Osteoblast (primary cell): Measurements from ENCODE around the gene FCGR2B. TPM values are rescaled to one million over a fixed set of nuclear protein-coding genes. Genes with fewer than 3 reads are reported as not detected.
"Not testable (repeated sequence)": the region's sequence is repeated elsewhere in the genome, so short reads cannot be mapped to it uniquely, and the experiment has no call there.

Source experiments
- DNase-seq: peaks from one replicate; pipeline ENCODE4 v3.0.0; 2011; ENCODE audit warnings: low spot score, mixed read lengths; ENCODE audit not compliant: insufficient read length; ENCODE audit errors: missing footprints
- H2AFZ ChIP-seq: 2 replicates; pipeline ENCODE4 v1.6.0; 2011; ENCODE audit warnings: mild to moderate bottlenecking, low read length
- H3K27ac ChIP-seq: 2 replicates; pipeline ENCODE4 v1.5.1; 2011; ENCODE audit warnings: mild to moderate bottlenecking, low read depth, low read length, moderate library complexity
- H3K27me3 ChIP-seq: 2 replicates; pipeline ENCODE4 v1.6.0; 2012; ENCODE audit warnings: mild to moderate bottlenecking, control low read depth, inconsistent platforms, low read length, moderate library complexity; ENCODE audit not compliant: insufficient read depth
- H3K36me3 ChIP-seq: 2 replicates; pipeline ENCODE4 v1.5.1; 2011; ENCODE audit warnings: mild to moderate bottlenecking, low read length, control low read depth, moderate library complexity; ENCODE audit not compliant: insufficient read depth
- H3K4me1 ChIP-seq: 2 replicates; pipeline ENCODE4 v1.5.1; 2011; ENCODE audit warnings: mild to moderate bottlenecking, low read length, control low read depth, moderate library complexity; ENCODE audit not compliant: insufficient read depth
- H3K4me2 ChIP-seq: 2 replicates; pipeline ENCODE4 v1.6.0; 2011; ENCODE audit warnings: mild to moderate bottlenecking, low read length; ENCODE audit not compliant: insufficient read depth
- H3K4me3 ChIP-seq: fragments of 200-600 bp; sonication (generic); 3 replicates; pipeline ENCODE4 v1.5.1; 2012; ENCODE audit warnings: mild to moderate bottlenecking, low read length, inconsistent platforms; ENCODE audit not compliant: insufficient read depth
- H3K79me2 ChIP-seq: 2 replicates; pipeline ENCODE4 v1.6.0; 2012; ENCODE audit warnings: mild to moderate bottlenecking, low read length, control low read depth, inconsistent platforms; ENCODE audit not compliant: insufficient read depth
- H3K9me3 ChIP-seq: 2 replicates; pipeline ENCODE4 v1.5.1; 2011; ENCODE audit warnings: low read depth, low read length, control low read depth
- H4K20me1 ChIP-seq: 2 replicates; pipeline ENCODE4 v1.6.0; 2012; ENCODE audit warnings: mild to moderate bottlenecking, low read length, control low read depth; ENCODE audit not compliant: insufficient read depth
- total RNA-seq: library from RNA; depleted of rRNA; stranded (reverse); fragments of >200 nt; gene quantifications from 2 replicates; pipeline ENCODE4 v1.2.3, GENCODE V29; 2012
- TF ChIP-seq, protein P1 (sequence below): IDR thresholded peaks from 2 replicates; pipeline ENCODE4 v1.5.1; 2011; ENCODE audit warnings: mild to moderate bottlenecking, low read depth, low read length, moderate library complexity; ENCODE audit errors: extremely low read depth

FCGR2B gene
- total RNA-seq, 1 donor = 0.36 TPM

DNA sequence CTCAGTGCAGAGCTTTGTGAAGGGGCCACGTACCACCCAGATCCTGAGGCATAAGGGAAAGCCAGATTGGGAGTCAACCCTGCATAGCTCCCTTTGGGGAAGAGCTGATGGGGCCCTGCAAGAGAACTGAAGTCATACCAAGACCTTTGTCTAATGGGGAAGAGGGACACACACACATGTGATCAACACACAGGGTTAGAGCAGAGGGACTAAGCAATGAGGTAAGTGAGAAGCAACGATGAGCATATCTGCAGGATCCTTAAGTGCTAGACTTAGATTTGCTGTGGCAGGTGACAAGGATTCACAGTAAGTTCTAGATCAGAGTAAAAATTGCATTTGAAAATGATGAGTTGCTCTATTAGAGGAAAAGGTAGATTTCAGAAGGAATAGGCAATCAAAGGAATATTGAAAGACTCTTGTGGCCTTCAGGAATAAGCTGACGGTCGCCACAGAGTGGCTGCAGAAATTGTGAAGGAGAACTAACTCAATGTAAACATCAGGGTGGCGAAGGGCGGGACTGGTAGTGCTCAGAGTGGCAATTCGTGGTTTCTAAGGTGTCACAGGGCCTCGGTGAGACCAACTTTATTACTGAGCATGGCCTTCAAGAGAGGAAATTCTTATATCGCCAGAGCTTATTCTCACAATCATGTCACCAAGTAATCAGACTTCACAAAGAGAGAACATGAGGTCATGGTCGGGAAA, 36.3 kb upstream of the FCGR2B start:
- not testable (repeated sequence) for H3K36me3 ChIP-seq, H3K9me3 ChIP-seq, DNase-seq, H4K20me1 ChIP-seq, H3K27me3 ChIP-seq, H3K4me2 ChIP-seq, H3K79me2 ChIP-seq, H2AFZ ChIP-seq, H3K27ac ChIP-seq, H3K4me3 ChIP-seq, H3K4me1 ChIP-seq

DNA sequence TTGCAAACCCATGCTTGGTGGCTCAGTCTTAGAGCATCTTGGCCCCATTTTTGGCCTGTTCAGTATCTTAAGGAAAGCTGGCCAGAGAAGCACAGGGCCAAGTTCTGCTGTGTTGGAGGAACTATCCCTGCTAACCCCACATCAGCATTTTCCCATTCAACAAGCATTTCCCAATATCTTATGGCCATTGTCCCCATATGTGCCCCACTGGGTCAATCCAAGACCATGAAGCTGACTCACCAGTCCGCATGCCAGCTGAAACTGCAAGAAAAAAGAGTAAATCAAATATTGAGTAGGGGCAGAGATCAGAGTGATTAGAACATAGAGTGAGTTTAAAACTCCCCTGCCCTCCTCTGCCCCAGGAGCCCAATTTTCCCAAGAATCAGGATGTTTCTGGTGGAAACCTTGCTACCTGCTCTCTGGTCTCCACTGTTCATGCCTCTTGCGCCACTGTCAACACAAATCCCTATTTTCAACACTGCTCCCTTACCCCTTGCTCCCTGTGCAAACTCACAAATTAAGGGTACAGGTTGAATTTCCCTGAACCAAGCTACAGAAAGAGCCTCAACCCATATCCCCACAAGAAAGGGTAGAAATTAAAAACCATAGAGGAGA, 32.7 kb upstream of the FCGR2B start:
- not testable (repeated sequence) for H3K4me3 ChIP-seq, H3K4me2 ChIP-seq, H3K27ac ChIP-seq, H3K9me3 ChIP-seq, H3K4me1 ChIP-seq, H3K79me2 ChIP-seq, H4K20me1 ChIP-seq, H3K27me3 ChIP-seq, H3K36me3 ChIP-seq, H2AFZ ChIP-seq, DNase-seq

DNA sequence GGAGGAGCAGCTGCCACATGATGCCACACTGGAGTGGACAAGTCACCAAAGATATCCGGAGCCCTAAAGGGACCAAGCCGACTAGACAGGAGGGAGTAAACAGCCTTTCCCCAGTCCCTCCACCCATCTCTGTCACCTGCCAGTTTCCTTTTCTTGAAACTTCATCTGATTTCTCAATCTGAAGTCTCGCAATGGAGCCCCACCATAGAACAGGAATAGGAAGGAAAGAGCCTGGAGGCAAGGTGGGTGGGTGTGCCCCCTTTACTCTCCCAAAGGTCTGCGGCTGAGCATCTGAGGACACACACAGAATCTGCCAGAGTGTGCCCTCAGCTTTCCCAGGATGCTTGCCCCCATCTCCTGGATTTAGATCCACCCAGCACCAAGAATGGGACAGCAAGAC, 31.9 kb upstream of the FCGR2B start, which contains the start of gene FCGR3B:
TSS of gene FCGR3B (minus strand) at position 101 of the 400 bp plus-strand sequence. CDS start at position 19, 82 bp downstream.
- no peaks in the 10 kb centered on the region for H3K27me3 ChIP-seq
- no peaks in the 10 kb centered on the region for H4K20me1 ChIP-seq
- TF ChIP-seq, protein P1, sequence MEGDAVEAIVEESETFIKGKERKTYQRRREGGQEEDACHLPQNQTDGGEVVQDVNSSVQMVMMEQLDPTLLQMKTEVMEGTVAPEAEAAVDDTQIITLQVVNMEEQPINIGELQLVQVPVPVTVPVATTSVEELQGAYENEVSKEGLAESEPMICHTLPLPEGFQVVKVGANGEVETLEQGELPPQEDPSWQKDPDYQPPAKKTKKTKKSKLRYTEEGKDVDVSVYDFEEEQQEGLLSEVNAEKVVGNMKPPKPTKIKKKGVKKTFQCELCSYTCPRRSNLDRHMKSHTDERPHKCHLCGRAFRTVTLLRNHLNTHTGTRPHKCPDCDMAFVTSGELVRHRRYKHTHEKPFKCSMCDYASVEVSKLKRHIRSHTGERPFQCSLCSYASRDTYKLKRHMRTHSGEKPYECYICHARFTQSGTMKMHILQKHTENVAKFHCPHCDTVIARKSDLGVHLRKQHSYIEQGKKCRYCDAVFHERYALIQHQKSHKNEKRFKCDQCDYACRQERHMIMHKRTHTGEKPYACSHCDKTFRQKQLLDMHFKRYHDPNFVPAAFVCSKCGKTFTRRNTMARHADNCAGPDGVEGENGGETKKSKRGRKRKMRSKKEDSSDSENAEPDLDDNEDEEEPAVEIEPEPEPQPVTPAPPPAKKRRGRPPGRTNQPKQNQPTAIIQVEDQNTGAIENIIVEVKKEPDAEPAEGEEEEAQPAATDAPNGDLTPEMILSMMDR = no peak
- H3K9me3 ChIP-seq = no peaks in the 10 kb centered on the region
- no peak within 1 kb of the TSS for H3K4me3 ChIP-seq
- H2AFZ ChIP-seq = no peak within 1 kb of the TSS
- H3K4me2 ChIP-seq = no peak within 1 kb of the TSS
- no peaks in the 10 kb centered on the region for H3K36me3 ChIP-seq
- H3K79me2 ChIP-seq = no peaks in the 10 kb centered on the region
- no peak for DNase-seq
- H3K27ac ChIP-seq = no peak within 1 kb of the TSS
- H3K4me1 ChIP-seq = no peaks in the 10 kb centered on the region

DNA sequence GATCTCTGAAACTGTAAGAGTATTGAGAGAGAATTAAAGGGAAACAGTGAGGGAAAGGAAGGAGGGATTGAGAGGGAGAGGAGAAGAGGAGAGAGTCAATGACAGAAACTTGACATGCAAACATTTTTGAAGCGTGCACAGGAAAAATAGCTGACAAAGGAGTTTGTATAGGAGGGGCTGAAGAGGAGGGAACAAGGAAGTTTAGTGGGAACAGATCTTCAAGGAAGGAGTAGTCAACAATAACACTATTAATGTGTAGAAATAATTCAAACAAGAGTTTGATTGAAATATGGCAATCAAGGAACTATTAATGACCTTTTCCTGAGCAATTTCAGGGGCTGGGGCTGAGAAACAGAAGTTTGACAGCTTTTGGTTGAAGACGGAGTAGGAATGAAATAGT, 27.9 kb upstream of the FCGR2B start:
- H3K27ac ChIP-seq = not testable (repeated sequence)

DNA sequence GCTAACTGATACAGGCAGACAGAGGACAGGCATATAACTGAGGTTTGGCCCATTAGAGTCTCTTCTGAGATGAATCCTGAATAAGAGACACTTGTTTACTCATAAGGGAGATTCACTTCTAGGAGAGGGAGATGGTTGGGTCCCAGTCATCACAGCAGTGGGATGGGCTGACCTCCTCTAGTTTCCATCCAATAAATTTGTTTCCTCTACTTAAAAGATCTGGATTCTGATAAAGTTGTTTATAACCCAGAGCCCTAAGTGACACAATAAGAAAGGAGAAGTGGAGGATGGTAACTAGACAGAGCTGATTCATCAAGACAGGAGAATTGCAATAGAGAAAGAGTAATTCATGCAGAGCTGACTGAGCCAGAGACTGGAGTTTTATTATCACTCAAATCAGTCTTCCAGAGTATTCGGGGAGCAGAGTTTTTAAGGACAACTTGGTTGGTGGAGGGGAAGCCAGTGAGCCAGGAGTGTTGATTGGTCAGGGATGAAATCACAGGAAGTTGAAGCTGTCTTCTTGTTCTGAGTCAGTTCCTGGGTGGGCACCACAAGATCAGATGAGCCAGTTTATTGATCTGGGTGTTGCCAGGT, 26.7 kb upstream of the FCGR2B start:
- H3K4me1 ChIP-seq, H3K36me3 ChIP-seq, H3K27ac ChIP-seq, H4K20me1 ChIP-seq, H3K4me2 ChIP-seq, H2AFZ ChIP-seq, DNase-seq, H3K9me3 ChIP-seq, H3K4me3 ChIP-seq, H3K79me2 ChIP-seq, H3K27me3 ChIP-seq: not testable (repeated sequence)

More for the DNA sequence above, 27.9 kb upstream of the FCGR2B start:
- H3K27me3 ChIP-seq, H4K20me1 ChIP-seq, DNase-seq, H3K79me2 ChIP-seq, H3K4me2 ChIP-seq, H2AFZ ChIP-seq, H3K9me3 ChIP-seq, H3K4me1 ChIP-seq, H3K36me3 ChIP-seq, H3K4me3 ChIP-seq: not testable (repeated sequence)

DNA sequence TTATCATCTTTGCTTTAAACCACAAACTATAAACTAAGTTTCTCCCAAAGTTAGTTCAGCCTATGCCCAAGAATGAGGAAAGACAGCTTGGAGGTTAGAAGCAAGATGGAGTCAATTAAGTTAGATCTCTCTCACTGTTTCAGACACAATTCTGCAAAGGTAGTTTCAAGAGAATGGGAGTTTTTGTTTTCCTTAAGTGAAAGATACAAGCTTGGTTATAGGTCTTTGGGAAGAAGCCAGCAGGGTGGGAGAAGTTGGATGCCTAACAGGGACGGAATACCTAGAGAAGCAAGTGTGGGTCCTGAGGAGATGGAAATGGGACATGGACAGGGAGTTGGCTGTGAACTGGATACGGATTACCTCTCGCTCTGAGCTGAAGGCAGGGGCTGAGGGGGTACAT, 26.0 kb upstream of the FCGR2B start:
- H3K4me3 ChIP-seq, DNase-seq, H3K27me3 ChIP-seq, H3K36me3 ChIP-seq, H3K79me2 ChIP-seq, H3K4me2 ChIP-seq, H3K9me3 ChIP-seq, H3K4me1 ChIP-seq, H4K20me1 ChIP-seq, H2AFZ ChIP-seq, H3K27ac ChIP-seq: not testable (repeated sequence)

DNA sequence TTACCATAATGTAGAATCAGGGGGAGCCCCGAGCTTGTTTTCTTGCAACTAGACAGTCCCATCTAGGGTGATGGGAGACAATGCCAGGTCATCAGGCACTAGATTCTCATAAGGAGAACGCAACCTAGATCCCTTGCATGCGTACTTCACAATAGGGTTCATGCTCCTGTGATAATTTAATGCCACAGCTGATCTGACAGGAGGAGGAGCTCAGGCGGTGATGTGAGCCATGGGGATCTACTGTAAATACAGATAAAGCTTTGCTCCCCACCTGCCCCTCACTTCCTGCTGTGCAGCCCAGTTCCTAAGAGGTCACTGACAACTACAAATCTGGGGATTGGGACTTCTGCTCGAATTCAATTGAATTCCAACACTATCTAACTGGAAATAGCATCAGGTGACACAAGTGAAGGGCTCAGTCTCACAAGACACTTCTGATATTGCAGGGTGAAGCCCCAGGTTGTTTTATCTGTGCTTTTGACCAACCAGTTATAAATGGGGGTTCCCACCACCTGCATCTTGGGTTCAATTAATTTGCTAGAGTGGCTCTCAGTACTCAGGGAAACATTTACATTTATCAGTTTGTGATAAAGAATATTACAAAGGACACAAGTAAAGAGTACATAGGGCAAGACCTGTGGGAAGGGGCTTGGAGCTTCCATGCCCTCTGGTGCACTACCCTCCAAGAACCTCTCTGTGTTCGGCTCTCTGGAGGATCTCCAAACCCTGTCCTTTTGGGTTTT, 24.5 kb upstream of the FCGR2B start:
- H3K36me3 ChIP-seq, H3K4me3 ChIP-seq, H3K4me1 ChIP-seq, H3K27ac ChIP-seq, H3K9me3 ChIP-seq, DNase-seq, H2AFZ ChIP-seq, H3K79me2 ChIP-seq, H3K27me3 ChIP-seq, H3K4me2 ChIP-seq, H4K20me1 ChIP-seq: not testable (repeated sequence)

DNA sequence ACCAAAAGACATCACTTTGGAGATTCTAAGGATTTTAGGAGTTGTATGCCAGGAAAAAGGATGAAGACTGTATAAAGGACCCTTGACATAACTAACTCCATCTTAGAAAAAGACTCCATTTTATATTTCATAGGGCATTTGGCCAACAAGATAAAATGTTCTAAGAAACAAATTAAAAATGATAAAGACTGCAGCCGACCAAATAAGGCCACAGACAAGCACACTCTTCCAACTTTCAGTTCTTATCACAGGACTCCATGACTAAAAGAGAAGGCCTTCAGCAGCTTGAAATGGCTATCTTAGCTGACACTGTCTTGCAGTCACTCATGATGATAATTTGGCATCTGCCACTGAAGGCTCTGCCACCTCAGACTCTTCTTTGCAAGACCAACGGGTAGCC, 23.7 kb upstream of the FCGR2B start:
- H3K4me2 ChIP-seq, H3K27me3 ChIP-seq, H3K4me3 ChIP-seq, DNase-seq, H3K36me3 ChIP-seq, H3K4me1 ChIP-seq, H3K9me3 ChIP-seq, H3K27ac ChIP-seq, H3K79me2 ChIP-seq, H2AFZ ChIP-seq, H4K20me1 ChIP-seq: not testable (repeated sequence)
